ENCODE measurements around the gene TNC.

The TNC gene

DNA sequence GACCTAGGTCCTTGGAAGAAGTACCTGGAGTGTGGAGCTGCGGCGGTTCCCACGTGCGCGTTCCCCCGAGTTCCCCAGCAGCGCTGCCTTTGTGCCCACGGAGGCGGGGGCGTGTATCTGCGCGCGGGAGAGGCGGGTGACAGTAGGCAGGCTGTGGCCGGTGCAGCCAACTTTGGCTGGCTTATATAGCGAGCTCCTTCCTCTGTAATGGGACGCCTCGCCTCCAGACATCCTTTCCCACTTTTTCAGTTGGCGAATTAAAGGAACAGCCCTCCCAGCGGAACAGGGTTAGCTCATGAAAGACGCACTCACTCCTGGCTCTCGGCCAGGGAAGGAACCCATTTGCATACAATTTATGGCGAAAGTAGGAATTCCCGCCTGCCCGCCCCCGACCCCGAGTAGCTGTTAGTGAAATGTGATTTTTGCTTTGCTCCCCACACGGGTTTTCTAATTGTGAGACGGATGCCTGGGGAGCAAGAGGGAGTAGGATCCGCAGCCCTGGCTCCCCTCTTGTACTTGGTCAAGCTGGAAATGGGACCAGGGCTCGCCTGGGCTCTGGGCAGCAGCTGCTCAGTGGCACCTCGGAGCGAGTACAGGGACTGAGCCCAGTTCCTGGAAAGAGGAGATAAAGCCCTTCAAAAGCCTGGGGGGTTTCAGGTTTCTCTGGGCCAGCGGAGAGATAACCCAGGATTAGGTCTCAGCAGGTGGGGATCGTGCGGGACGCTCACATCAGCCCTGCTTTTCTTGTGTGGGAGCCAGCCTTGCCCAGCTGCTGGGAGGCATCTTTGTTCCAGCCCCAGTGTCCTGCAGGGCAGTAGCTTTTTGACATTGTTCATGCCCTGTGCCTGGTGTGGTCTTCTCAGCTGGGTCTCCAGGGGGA lies at the start of gene TNC:
TNC (minus strand) TSS at position 159 of the 880 bp plus-strand sequence. CDS start 27,139 bp downstream, outside the sequence.
- no peak for DNase-seq

DNA sequence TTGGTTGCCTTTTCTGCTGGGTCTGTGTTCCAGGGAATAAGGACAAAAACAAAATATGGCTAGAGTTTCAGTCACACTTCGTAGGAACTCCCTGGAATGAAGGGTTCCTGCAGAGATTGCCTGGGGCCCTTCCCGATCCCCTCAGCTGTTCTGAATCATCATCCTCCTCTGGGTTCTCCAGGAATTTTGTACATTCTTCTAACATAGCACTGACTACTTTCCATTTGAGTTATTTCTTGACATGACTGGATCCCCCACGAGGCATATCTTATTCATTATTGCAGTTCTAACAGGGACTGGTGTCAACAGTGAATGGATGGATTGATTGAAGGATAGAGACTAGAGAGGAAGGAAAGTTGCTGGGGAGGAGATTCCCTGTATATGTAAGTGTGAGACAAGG lies 49.2 kb upstream of the TNC start:
- DNase-seq, result no peak

DNA sequence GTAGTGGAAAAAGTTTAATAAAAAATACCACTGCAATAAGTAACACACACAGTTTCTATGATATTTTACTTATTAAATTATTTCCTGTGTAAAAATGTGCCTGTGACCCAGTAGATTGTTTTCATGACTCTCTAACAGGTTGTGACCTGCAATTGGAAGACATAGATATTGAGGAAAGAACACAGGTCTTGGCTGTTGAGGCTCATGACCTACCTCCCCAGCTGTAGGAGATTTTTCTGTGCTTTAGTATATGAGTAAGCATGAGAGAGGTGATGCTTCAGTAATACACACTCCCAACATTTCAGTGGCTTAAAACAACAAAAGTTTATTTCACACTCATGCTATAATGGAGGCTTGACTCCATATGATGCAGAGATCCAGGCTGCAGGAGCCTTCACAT lies 47.3 kb upstream of the TNC start:
- no peak for DNase-seq

DNA sequence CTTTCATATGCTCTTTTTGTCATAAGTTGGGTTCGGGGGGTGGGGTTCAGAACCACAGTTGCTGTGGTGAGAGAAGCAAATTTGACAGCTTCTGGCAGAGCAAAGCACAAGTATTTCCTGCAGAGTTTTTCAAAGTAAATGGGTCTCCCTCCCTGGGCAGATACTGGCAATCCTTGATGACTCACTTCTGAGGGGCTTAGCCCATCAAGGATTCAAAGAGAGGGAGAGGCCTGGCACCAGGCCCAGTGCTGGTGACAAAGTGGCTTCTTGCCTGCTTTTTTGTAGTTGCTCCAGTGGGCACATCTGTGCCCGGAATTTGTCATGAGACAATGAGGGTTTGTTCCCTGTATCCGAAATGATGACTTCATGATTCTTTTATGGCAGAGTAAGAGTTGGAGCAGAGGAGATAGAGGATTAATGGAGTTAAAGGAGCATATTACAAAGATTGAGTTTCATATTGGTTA lies 46.6 kb upstream of the TNC start:
- no peak for DNase-seq

DNA sequence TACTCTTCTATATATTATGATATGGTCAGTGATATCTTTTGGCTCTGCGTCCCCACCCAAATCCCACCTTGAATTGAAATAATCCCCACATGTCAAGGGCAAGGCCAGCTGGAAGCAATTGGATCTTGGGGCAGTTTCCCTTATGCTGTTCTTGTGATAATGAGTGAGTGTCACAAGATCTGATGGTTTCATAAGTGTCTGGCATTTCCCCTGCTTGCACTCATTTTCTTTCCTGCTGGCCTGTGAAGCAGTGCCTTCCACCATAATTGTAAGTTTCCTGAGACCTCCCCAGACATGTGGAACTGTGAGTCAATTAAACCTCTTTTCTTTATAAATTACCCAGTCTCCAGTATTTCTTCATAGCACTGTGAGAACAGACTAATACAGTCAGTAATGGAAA lies 45.0 kb upstream of the TNC start:
- no peak for DNase-seq

DNA sequence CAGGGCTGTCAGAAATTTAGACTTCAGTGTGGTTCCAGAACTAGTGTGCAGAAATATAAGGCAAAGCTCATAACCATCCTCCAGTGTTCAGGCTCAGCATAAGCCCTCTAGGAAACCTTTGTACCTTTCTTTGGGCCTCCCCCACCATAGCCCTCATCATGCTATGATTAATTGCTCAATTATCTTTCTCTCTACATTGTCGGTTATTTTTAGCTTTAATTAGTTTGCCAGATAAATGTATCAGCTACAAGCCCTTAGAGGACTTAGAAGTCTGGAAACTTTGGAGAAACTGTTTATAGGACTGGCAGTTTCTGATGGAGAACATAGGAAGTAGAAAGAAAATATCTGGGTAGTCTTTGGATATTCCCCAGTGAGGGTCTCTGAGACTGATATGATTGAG lies 43.5 kb upstream of the TNC start:
- no peak for DNase-seq

DNA sequence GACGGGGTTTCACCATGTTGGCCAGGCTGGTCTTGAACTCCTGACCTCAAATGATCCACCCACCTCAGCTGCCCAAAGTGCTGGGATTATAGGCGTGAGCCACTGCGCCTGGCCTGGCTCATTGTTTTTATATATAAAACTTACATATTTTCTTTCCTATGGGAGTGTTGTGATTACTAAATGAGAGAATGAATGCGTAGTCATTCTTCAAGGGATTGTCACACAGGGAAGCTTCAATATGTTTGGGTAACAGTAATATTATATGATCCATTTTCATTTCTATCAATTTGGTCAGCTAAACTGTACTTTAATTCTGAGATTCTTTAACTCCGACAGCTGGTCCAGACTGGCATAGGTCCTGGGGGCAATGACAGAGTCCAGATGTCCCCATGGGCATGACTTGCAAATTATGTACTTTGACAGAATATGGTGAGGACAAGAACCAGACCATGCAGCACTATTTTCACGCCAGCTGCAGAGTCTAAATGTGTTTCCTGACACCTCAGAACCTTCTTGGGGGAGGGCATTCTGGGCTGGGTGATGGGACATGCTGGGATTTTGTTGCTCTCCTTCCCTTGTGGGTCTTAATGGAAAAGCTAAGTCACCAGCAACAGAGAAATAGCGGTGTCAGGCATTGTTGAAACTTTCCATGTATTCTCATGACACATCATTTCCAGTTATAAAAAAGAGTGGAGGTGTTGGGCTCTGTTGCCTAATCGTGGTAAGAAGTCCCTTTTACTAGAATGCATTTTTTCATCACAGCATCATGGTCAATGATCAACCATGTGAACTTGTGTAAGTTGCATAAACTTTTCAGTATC lies 40.9 kb upstream of the TNC start:
- no peak for DNase-seq

DNA sequence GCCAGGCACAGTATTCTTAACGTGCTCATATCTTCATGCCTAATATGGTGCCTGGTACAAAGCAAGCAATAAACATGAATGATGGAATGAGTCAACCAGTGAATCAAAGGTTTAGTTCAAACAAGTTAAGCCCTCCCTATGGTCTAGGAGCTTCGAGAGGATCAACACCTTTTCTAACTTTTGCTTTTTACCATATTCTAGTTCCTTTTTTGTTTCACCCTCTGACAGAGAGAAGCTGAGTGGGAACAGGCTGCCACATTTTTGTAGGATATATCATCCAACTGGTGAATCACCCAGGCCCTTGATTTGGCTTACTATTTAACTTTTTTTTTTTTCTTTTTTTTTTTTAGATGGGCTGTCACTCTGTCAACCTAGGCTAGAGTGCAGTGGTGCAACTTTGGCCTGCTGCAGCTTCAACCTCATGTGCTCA lies 39.3 kb upstream of the TNC start:
- no peak for DNase-seq

DNA sequence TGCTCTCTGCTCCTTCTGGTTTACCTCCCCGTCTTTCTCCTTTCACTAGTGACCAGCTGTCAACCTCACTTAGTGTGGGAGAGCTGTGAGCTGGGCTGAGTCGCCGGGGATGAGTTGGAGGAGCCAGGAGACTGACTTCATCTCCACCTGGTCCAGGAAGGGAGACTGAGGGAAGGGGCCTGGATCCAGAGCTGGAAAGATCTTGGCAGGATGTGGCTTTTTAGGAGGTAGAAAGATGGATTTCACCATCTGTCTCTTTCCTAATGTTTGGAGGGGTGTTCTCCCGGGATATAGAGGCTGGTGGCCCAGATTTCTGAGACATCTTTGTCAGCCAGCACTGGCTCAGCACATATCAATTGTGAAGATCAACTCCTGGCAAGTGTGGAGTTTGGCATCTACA lies 37.1 kb upstream of the TNC start:
- no peak for DNase-seq

DNA sequence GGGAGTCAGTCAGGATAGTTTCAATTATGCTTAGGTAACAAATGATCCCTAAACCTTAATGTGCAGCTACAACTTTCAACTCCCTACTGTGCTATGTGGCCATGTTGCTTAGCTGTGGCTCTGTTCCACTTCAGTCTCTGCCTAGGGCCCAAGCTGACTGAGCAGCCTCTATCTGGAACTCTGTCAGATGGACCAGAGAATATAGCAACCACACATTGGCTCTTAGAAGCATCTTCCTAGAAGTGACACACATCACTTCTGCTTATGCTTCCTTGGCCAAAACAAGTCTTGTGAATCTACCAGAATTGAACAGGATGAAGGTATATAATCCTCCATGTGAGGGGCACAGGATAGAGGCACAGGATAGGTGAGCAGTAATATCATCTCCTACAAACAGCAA lies 36.7 kb upstream of the TNC start:
- no peak for DNase-seq

DNA sequence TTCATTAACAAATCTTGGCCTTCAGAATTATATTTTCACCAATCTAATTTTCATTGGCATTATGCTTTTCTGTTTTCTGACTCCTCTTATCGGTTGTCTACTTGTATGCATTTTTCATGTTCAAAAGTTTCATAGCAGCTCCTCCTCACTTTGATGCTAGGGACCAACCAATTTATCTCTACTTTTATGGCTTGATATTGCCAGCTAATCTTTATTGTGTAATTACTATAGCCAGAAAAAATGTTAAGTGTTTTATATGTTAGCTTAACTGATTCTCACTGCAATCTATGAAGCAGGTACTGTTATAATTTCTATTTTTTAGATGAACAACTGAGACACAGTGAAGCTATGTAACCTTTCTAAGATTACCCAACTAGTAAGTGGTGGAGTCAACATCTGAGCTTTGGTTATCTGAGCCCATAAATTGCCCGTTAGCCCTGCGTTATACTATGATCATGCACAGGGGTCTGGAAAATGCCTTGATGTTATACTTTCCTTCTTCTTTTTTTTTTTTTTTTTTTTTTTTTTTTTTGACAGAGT lies 34.4 kb upstream of the TNC start:
- DNase-seq, result no peak

DNA sequence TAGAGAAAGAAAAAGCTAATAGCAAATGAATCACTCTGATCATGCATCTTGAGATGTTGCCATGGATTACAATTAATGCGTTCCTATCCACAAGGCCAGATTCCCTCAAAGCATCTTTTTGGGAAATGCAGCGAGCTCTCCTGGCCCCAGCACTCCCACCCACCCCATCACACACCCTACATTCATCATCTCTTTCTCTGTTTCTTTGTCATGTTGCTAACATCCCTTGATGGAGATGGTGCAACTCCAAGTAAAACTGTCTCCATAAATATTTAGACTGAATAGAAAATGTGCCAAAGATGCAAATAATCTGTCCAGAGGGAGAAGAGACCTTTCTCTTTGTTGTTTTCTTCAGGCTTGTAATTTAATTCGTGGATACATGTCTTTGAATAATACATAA lies 30.8 kb upstream of the TNC start:
- no peak for DNase-seq

DNA sequence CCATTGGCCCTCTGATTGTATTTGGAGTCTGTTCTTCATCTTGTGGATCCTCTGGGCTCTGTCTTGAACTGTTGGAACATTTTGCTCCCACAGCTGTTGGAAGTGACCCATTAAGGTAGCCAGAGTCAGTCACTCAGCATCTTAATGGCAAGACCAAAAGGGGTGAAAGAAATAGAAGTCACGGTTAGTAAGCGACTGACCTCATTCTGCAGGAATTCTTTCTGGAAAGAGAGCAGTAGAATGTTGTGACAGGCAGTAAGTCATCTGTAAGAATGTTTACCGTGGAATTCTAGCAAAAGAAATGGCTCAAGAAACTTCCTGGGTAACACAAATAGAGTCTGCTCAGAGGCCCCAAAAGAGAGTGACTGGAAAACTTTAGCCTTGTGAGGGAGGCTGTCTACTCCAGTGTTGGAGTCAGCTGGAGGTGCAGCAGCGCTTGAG lies 28.6 kb upstream of the TNC start:
- no peak for DNase-seq

DNA sequence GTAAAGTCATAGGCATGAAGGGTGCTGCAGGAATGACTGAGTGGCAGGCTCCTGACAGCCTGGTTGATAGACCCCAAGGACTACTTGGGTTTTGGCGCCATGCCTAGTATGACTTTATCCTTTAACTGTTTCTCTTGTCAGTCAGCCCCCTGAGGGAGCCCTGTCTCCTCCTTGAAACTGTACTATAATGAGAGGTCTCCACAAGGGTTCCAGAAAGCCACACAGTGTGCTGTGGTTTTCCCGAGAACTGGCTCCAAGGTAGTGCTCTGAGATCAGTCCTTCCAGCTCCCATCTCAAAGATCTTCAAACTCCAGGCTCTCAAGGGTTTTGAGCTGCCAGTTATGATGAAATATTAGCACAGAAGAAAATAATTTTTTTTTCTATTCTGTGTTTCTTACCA lies 26.7 kb upstream of the TNC start:
- no peak for DNase-seq

DNA sequence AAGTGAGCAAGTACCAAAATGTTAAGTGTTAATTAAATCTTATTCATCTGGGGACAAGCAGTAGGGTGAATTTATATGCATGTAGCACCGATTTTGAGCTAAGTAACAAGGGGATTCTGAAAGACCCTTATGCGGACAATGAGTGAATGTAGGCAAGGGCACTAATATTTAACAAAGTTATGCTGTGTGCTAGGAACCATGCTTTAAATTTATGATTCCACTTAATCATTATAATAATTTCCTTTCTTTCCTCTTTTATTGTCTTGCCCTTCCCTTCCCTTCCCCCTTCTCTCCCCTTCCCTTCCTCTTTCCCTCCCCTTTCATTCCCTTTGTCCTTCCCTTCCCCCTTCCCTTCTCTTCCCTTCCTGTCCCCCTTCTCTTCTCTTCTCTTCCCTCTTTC lies 25.7 kb upstream of the TNC start:
- no peak for DNase-seq

DNA sequence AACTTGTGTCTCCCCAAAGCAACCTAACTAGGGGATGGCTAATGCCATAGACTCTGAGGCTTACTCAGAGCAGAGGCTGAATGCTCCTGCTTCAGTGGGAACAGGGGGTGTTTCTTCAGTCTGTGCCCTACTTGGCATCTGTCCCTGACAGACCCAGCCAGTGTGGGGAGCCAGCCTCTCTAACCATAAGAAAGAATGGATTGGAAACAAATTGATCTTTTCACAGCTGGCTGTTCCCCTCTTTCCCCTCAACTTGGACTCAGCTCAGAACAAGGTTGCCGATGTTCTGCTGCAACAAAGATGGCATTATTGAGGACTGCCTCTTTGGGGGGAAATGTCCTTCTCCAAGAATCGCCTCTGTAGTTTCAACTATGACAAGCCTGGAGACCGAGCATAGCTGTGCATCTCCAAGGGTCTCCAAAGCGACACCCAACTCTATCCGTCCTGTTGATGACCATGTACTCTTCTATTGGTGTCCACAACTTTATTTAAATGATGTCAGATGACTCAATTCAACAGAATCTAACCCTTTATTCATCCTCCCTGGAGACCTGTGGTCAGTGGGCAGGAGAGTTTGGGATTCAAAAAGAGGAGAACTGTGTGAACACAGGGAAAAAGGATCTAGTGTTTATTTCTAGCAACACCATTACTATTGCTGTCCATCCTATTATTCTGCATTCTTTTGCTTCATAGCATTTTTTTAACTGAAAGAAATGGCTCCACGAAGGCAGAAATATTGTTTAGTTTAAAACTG lies 24.7 kb upstream of the TNC start:
- no peak for DNase-seq

DNA sequence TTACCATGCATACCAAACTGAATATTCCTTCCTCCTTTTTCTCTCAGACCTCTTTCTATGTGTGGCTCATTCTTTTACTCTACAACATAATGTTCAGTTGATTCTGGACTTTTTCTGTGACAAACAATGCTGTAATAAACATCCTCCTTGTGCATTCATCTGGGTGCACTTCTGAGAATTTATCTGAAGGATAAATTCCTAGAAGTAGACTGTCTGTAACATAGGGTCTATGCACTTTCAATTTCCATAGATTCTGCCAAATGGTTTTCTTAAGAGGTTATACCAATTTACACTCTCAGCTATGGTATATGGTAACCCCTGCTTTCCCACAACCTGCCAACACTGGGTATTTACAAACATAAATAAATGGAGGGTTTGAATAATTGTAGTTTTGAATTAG lies 24.1 kb upstream of the TNC start:
- DNase-seq, result no peak

DNA sequence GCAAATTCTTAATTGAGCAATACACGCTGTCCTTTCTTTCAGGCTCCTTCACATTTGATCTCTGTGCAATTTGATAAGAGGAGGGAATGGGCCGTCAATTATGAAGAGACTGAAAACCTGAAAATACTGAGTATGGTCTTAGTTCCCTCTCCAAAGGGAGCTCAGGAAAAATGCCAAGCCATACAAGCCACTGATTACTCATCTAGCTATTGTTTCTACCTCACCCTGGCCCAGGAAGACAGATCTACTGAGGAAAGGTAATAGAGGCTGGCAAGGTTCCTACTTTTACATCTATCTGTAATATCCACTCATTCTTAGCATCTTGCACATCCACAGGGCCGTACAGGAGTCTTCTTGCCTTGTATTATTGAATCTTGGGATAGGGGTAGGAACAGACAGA lies 23.7 kb upstream of the TNC start:
- DNase-seq, result no peak

DNA sequence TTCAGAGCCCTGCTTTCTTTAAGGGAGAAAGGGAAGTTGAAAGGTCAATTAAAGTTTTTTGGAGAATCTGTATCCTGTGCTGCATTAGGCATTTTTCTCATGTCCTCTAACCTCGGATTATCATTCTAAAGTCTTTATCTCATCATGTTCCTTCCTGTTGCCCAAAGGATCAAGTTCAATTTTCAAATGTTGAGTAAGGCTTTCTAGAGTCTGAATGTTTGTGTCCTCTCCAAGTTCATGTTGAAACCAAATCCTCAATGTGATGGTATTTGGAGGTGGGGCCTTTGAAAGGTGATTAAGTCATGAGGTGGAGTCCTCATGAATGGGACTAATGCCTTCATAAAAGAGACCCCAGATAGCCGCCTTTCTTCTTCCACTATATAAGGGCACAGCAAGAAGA lies 20.2 kb upstream of the TNC start:
- no peak for DNase-seq

DNA sequence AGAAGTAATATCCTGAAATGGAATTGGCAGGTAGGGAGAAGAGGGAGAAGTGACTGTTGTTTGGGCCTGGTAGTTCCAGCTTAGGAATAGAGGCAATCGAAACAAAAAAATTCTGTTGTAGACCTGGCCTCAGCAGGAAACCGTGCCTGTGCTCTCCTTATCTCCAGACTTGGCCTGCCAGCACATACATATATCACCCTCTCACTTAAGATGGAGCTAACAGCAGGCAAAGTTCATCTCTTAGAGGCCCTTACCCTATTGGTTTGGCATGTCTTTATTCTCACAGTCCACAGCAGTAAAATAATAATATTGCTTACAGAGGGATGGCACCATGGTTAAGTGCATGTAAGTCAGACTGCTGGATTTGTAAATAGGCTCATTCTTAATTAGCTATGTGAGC lies 19.6 kb upstream of the TNC start:
- DNase-seq, result no peak

DNA sequence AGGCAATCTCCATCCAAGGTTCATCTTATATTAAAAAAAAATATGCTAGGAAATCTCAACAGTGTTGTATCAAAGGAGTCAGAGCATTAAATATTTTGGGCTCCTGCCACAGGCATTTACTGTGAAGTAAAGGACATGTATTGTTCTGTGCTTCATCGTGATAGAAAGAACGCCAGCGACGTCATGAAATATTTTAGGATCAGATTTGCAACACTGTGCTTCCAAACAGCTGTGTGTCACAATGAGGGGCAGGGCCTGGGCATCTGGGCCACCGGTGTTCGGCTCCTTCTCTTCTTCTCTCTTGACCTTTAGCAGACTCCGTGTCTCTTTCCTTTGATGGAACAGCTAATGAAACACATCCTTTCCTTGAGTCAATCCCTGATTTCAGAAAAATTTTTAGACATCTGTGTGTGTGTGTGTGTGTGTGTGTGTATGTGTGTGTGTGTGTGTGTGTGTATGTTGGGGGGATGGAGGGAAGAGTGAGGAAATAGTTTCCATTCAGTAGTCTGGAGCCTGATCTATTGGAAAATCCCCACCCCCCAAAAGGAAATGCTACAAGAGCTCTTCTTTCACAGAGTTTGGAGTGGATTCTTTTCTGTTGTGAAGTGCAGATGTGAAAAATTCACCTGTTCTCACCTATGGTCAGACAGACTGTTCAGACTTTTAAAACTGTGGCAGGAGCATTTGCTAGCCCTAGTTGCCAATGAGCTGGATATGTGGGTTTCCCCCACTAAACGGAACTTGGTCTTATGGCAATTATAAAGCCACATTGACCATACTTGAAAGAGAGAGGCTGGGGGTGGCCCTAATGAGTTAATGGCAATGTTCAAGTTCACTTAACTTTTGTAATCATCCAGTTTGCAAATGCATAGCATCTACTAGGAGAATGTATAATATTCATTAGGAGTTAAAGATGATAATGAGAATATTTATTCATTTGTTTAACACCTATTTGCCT lies 18.1 kb upstream of the TNC start:
- no peak for DNase-seq

DNA sequence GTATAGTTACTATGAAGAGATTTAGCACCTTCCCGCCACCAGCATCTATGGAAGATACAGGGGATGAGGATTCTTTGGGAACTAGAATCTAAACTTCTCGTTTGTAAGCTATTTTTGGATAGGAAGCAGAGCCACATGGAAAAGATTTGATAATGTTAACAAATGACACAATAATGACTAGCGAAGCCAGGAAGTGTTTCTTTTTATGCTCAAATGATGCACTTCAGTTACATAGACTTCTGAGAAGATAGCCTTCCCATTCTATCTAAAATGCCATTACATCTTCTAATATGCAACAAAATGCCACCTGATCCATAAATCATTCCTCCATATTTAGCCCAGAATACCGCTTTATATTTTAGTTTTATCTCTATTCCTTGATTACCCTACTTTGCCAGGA lies 17.0 kb upstream of the TNC start:
- DNase-seq, result no peak

All from NCI-H510A (cell line).